Brain microvascular endothelial cell (primary cell): Measurements from ENCODE around the gene CEP112.
"Not testable (repeated sequence)": the region's sequence is repeated elsewhere in the genome, so short reads cannot be mapped to it uniquely, and the experiment has no call there.

ENCODE experiments used
- DNase-seq: peaks from one replicate; pipeline ENCODE4 v3.0.0-alpha.2; 2020
- H3K27ac ChIP-seq: fragments of 250-450 bp; sonication (Bioruptor Pico); 2 replicates; pipeline ENCODE4 v1.5.1; 2020; ENCODE audit warnings: mild to moderate bottlenecking, moderate library complexity
- H3K27me3 ChIP-seq: fragments of 250-450 bp; sonication (Bioruptor Pico); replicated peaks from 2 replicates; pipeline ENCODE4 v1.5.1; 2020; ENCODE audit warnings: mild to moderate bottlenecking
- H3K36me3 ChIP-seq: fragments of 250-450 bp; sonication (Bioruptor Pico); replicated peaks from 2 replicates; pipeline ENCODE4 v1.5.1; 2020; ENCODE audit warnings: mild to moderate bottlenecking
- H3K4me3 ChIP-seq: 2 replicates; pipeline ENCODE4 v1.5.1; 2011; ENCODE audit warnings: low read depth, mild to moderate bottlenecking, control low read depth, low read length, moderate library complexity
- CTCF ChIP-seq: IDR thresholded peaks from 2 replicates; pipeline ENCODE4 v1.5.1; 2011; ENCODE audit warnings: low read depth, mild to moderate bottlenecking, moderate library complexity, low read length, control low read depth, inconsistent platforms; ENCODE audit errors: missing control alignments
- in situ Hi-C: cut with HindIII; loops from 2 replicates; pipeline ENCODE4 v1.10.0; 2017; ENCODE audit warnings: low sequenced_read_pairs, low pct_ligation_motif_present

CEP112 gene

DNA sequence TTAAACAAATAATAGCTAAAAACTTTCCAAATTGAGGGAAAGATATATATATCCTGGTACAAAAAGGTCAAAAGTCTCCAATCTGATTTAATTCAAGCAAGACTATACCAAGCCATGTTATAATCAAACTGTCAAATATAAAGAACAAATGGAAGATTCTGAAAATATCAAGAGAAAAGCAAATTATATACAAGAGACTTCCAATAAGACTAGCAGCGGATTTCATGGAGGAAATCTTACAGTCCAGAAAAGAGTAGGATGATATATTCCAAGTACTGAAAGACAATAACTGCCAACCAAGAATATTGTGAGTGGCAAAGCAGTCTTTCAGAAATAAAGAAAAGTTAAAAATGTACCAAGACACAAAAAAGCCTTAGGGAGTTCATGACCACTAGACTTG, 102.2 kb downstream of the CEP112 start:
- no peak for TF ChIP-seq CTCF
- Histone ChIP-seq H3K27me3 (no peaks in the 10 kb centered on the region), H3K4me3 (no peak overlapping the region), H3K36me3 (no peaks in the 10 kb centered on the region), H3K27ac (no peak overlapping the region)
- in situ Hi-C loops = no loop called here
- DNase-seq = no peak

GRCh38 chr17:66088173-66088572, 103.8 kb downstream of the CEP112 start:
- TF ChIP-seq CTCF = no peak
- Histone ChIP-seq H3K4me3 (no peak overlapping the region), H3K36me3 (no peaks in the 10 kb centered on the region), H3K27me3 (no peaks in the 10 kb centered on the region), H3K27ac (no peak overlapping the region)
- DNase-seq = no peak
- in situ Hi-C loops = no loop called here

GRCh38 chr17:66087073-66087472, 104.9 kb downstream of the CEP112 start:
- no peaks in the 10 kb centered on the region for H3K36me3 ChIP-seq
- H3K4me3 ChIP-seq = no peak overlapping the region
- H3K27me3 ChIP-seq = no peaks in the 10 kb centered on the region
- in situ Hi-C loops = no loop called here
- no peak for DNase-seq
- TF ChIP-seq CTCF = no peak
- H3K27ac ChIP-seq = no peak overlapping the region

DNA sequence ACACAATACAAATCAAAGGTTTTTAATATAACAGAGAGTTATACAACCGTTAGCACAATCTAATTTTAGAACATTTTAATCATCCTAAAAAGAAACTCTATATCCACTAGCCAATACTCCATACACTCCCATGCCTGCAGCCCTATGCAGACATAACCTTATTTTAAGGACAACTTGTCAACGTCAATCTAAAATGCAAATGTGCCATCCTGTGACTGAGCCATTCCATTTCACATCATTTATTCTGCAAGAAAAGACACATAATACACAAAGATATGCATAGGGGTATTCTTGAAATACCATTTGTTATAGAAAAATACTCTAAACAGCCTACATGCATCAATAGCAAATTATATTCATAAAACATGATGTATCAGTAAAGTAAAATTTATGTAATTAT, 106.7 kb downstream of the CEP112 start:
- Histone ChIP-seq H3K27me3 (no peaks in the 10 kb centered on the region), H3K4me3 (no peak overlapping the region), H3K27ac (no peak overlapping the region), H3K36me3 (no peaks in the 10 kb centered on the region)
- no peak for TF ChIP-seq CTCF
- DNase-seq = no peak
- in situ Hi-C loops = no loop called here

DNA sequence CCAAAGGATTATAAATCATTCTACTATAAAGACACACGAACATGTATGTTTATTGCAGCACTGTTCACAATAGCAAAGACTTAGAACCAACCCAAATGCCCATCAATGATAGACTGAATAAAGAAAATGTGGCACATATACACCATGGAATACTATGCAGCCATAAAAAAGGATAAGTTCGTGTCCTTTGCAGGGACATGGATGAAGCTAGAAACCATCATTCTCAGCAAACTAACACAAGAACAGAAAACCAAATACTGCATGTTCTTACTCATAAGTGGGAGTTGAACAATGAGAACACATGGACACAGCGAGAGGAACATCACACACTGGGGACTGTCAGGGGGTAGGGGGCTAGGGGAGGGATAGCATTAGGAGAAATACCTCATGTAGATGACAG, 111.3 kb downstream of the CEP112 start:
- H3K27ac ChIP-seq, DNase-seq, in situ Hi-C loops, H3K4me3 ChIP-seq, H3K27me3 ChIP-seq, H3K36me3 ChIP-seq: not testable (repeated sequence)

DNA sequence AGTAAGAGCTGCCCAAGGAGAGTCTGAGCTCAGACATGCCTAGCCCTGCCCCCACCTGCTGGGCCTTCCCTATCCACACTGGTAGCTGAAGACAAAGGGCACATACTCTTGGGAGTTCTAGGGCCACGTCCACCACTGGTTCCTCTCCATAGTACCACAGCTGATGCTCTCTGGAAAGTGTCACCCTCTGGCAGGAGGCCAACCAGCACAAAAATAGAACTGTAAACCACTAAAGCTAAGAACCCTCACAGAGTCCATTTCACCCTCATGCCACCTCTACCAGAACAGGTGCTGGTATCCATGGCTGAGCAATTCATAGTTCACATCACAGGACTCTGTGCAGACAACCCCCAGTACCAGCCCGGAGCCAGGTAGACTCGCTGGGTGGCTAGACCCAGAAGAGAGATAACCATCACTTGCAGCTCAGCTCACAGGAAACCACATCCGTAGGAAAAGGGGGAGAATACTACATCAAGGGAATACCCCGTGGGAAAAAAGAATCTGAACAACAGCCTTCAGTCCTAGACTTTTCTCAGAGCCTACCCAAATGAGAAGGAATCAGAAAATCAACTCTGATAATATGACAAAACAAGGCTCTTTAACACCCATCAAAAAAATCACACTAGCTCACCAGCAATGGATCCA, 115.3 kb downstream of the CEP112 start:
- Histone ChIP-seq H3K4me3 (no peak overlapping the region), H3K36me3 (no peaks in the 10 kb centered on the region), H3K27ac (no peak overlapping the region), H3K27me3 (no peaks in the 10 kb centered on the region)
- DNase-seq = peak; percentile 4
- no peak for TF ChIP-seq CTCF
- in situ Hi-C loops = no loop called here
